ENCODE data around the gene PTPRJ.

- TF ChIP-seq CTCF (IDR thresholded peaks at IDR 0.05) (no peak), POLR2A (IDR thresholded peaks at IDR 0.05) (no peak)
These were observed 145.5 kb downstream of the PTPRJ start for GRCh38 chr11:48125866-48126265.
